ENCODE measurements around the gene MYH11. TPM values are rescaled to one million over a fixed set of nuclear protein-coding genes. Genes with fewer than 3 reads are reported as not detected.

The MYH11 gene
- total RNA-seq, 6 experiments from 2014 or later = 1.5 to 3.9 (median 2.7) TPM

DNA sequence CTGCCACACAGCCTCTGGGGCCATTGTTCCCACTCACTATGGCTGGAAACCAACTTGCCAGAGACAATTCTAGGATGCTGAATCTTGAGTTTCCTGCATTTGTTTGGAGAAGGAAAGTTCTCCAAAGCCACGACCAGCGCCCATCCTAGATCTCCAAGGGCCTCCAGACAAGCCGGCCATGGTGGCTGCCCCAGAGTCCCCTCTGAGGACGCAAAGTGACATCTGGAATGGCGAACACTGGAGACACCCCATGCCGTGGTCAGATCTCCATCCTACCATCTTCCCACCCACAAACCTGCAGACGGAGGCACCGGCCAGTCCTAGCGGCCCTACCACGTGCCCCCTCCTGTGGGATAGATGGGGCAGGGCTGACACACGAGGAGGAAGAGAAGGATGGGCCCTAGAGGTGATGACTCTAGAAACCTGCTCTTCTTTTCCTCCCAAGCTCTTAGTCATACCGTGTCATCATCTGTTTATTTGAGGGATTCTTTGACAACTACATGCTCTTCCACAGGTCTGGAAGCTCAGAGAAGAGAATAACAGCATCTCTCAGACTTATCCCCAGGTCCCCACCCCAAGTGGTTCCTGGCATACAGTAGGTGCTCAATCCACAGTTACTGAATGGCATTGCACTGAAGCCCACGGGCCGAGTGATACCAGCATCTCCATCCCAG, 71.3 kb downstream of the MYH11 start:
- H3K27me3 ChIP-seq = no peaks in the 10 kb centered on the region
- no peaks in the 10 kb centered on the region for H3K36me3 ChIP-seq
- no peak for DNase-seq
- ATAC-seq = no peak
- H3K9me3 ChIP-seq = no peaks in the 10 kb centered on the region
- intact Hi-C loops (cut with DNase I) = no loop called here
- TF ChIP-seq, protein P1, sequence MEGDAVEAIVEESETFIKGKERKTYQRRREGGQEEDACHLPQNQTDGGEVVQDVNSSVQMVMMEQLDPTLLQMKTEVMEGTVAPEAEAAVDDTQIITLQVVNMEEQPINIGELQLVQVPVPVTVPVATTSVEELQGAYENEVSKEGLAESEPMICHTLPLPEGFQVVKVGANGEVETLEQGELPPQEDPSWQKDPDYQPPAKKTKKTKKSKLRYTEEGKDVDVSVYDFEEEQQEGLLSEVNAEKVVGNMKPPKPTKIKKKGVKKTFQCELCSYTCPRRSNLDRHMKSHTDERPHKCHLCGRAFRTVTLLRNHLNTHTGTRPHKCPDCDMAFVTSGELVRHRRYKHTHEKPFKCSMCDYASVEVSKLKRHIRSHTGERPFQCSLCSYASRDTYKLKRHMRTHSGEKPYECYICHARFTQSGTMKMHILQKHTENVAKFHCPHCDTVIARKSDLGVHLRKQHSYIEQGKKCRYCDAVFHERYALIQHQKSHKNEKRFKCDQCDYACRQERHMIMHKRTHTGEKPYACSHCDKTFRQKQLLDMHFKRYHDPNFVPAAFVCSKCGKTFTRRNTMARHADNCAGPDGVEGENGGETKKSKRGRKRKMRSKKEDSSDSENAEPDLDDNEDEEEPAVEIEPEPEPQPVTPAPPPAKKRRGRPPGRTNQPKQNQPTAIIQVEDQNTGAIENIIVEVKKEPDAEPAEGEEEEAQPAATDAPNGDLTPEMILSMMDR (IDR thresholded peaks at IDR 0.05) = no peak
- no peak for TF ChIP-seq POLR2A (IDR thresholded peaks at IDR 0.05)
- H3K4me1 ChIP-seq = no peaks in the 10 kb centered on the region
- no peak overlapping the region for H3K27ac ChIP-seq
- WGBS (ENCODE audit: insufficient coverage, low coverage, low lambda C conversion rate, missing lambda C conversion rate) = 56% methylated on average over 7 of the region's 14 CpGs
- H3K4me3 ChIP-seq = no peak overlapping the region

DNA sequence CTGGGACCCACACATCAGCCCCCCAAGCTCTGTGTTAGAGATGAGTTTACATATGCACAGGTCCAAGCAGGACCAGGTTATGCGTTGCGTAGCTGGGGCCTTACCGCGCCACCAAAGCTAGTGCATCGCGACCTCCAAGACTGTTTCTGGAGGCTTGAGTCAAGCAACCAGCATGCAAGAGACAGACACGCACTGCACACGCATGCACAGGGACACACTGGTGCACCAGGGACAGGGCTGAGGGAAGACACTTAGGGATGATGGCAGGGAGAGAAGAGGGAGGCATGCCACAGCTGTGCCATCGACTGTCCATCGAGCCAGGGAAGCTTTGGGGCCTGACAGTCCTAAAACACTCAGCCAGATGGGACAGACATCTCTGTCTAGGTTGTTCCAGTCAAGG, 72.8 kb downstream of the MYH11 start:
- Histone ChIP-seq H3K27ac (no peak overlapping the region), H3K4me1 (no peaks in the 10 kb centered on the region), H3K36me3 (no peaks in the 10 kb centered on the region), H3K4me3 (no peak overlapping the region), H3K9me3 (no peaks in the 10 kb centered on the region), H3K27me3 (no peaks in the 10 kb centered on the region)
- ATAC-seq (no peak), DNase-seq (no peak)
- TF ChIP-seq, protein P1 (IDR thresholded peaks at IDR 0.05) = no peak
- no peak for TF ChIP-seq POLR2A (IDR thresholded peaks at IDR 0.05)
- 80% methylated on average over 1 of the region's 10 CpGs for WGBS (ENCODE audit: insufficient coverage, low coverage, low lambda C conversion rate, missing lambda C conversion rate)
- intact Hi-C loops (cut with DNase I) = no loop called here

GRCh38 chr16:15782573-15783365, 74.1 kb downstream of the MYH11 start:
- Histone ChIP-seq H3K4me1 (no peaks in the 10 kb centered on the region), H3K27ac (no peak overlapping the region), H3K27me3 (no peaks in the 10 kb centered on the region), H3K4me3 (no peak overlapping the region), H3K9me3 (no peaks in the 10 kb centered on the region), H3K36me3 (no peaks in the 10 kb centered on the region)
- TF ChIP-seq POLR2A (IDR thresholded peaks at IDR 0.05) = no peak
- TF ChIP-seq, protein P1 (IDR thresholded peaks at IDR 0.05) = no peak
- 70% methylated on average over 12 of the region's 13 CpGs for WGBS (ENCODE audit: insufficient coverage, low coverage, low lambda C conversion rate, missing lambda C conversion rate)
- DNase-seq (no peak), ATAC-seq (no peak)
- intact Hi-C loops (cut with DNase I) = no loop called here

DNA sequence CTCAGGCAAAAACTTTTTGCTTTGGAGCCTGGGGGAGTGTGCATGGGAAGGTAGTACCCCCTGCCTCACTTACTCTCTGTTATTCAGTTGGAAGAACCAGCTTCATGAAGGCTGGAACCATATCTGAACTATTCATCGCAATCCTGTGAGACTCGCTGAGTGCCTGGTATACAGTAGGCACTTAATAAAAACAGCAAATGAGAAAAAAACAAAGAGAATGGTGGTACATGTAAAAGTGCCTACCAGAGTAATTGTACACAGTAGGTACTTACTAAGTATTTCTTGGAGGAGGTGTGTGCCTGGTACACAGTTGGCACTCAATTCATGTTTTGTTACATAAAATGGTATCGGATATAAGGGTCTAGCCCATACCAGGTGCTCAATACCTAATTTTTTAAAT, 75.2 kb downstream of the MYH11 start:
- H3K36me3 ChIP-seq = no peaks in the 10 kb centered on the region
- TF ChIP-seq POLR2A (IDR thresholded peaks at IDR 0.05) = no peak
- TF ChIP-seq, protein P1 (IDR thresholded peaks at IDR 0.05) = no peak
- no peaks in the 10 kb centered on the region for H3K27me3 ChIP-seq
- H3K4me3 ChIP-seq = no peak overlapping the region
- H3K9me3 ChIP-seq = no peaks in the 10 kb centered on the region
- no peak for DNase-seq
- intact Hi-C loops (cut with DNase I) = no loop called here
- WGBS (ENCODE audit: insufficient coverage, low coverage, low lambda C conversion rate, missing lambda C conversion rate) = 74% methylated on average over 3 of the region's 3 CpGs
- H3K27ac ChIP-seq = no peak overlapping the region
- no peak for ATAC-seq
- H3K4me1 ChIP-seq = no peaks in the 10 kb centered on the region
